SW480 (cell line): ENCODE data around the gene SBK3.
"Not testable (repeated sequence)": the region's sequence is repeated elsewhere in the genome, so short reads cannot be mapped to it uniquely, and the experiment has no call there.

Source experiments
- DNase-seq: peaks from one replicate; pipeline ENCODE4 v3.0.0-alpha.2; 2016; ENCODE audit warnings: low spot score

SBK3 gene

GRCh38 chr19:55540619-55541018 lies 4.7 kb downstream of the SBK3 start:
- DNase-seq, result no peak

GRCh38 chr19:55539090-55539984 lies 6.0 kb downstream of the SBK3 start:
- no peak for DNase-seq

DNA sequence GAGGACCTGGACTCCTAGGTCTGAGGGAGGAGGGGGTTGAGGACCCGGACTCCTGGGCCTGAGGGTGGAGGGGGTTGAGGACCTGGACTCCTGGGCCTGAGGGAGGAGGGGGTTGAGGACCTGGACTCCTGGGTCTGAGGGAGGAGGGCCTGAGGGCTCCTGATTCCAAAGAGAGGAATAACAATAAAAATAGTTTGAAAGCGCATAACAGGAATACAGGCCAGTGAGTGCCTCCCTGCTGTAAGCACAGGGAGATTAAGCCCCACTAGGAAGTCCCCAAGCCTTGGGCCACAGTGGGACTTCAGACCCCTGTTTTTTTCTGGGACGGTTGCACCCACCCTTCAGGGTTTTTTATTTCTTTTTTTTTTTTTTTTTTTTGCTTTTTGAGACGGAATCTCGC lies 7.2 kb downstream of the SBK3 start:
- no peak for DNase-seq

- no peak for DNase-seq
These were observed 7.6 kb downstream of the SBK3 start for GRCh38 chr19:55537741-55538111.

GRCh38 chr19:55536951-55537740 lies 8.2 kb downstream of the SBK3 start, which contains the start of gene SBK2:
Gene SBK2 (minus strand): TSS chr19:55537133. CDS start chr19:55536294, 839 bp downstream.
- DNase-seq, result no peak

DNA sequence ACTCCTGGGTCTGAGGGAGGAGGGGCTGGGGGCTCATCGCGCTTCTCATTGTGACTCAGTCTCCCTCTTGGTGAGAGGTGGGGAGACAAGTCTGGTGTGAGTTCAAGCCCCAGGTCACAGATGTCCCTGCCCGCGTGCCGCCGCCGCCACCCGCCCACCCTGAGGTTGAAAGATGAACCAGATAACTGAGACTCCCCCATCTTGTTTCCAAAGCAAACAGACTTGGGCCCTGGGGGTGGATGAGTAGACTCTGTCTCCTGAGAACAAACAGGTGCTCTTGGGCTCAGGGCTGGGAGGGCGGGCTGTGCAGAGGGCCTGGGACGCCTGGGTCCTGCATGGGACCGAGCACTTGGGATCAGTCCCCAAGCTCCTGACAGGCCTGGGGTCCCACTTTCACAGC lies 9.0 kb downstream of the SBK3 start:
- no peak for DNase-seq

DNA sequence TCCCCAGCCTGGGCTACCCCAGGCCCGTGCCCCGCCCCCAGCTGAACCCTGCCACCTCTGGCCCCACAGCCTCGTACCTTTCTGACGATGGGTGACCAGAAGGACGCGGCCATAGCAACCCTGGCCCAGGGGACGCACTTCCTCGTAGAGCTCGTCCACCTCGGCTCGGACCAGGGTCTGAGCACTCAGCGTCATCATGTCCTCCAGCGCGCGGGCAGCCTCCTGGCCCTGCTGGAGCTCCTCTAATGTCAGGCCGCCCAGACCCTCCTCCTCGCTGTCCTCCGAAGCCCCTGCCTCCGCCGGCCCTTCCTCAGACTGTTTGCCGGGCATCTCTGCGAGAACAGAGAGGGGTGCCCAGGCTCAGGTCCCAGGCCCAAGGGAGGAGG lies 9.4 kb downstream of the SBK3 start:
- no peak for DNase-seq

- DNase-seq, result no peak
These were observed 10.0 kb downstream of the SBK3 start for GRCh38 chr19:55535173-55535964.

DNA sequence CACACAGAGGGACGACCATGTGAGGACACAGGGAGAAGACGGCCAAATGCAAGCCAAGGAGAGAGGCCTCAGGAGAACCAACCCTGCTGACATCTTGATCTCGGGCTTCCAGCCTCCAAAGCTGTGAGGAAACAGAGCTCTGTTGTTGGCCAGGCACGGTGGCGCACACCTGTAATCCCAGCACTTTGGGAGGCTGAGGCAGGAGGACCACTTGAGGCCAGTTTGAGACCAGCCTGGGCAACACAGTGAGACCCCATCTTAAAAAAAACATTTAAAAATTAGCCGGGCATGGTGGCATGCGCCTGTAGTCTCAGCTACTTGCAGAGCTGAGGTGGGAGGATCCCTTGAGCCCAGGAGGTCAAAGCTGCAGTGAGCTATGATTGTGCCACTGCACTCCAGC lies 11.1 kb downstream of the SBK3 start:
- not testable (repeated sequence) for DNase-seq

- DNase-seq, result no peak
These were observed 14.3 kb downstream of the SBK3 start for GRCh38 chr19:55530996-55531395.

GRCh38 chr19:55529636-55530234 lies 15.6 kb downstream of the SBK3 start:
- no peak for DNase-seq

DNA sequence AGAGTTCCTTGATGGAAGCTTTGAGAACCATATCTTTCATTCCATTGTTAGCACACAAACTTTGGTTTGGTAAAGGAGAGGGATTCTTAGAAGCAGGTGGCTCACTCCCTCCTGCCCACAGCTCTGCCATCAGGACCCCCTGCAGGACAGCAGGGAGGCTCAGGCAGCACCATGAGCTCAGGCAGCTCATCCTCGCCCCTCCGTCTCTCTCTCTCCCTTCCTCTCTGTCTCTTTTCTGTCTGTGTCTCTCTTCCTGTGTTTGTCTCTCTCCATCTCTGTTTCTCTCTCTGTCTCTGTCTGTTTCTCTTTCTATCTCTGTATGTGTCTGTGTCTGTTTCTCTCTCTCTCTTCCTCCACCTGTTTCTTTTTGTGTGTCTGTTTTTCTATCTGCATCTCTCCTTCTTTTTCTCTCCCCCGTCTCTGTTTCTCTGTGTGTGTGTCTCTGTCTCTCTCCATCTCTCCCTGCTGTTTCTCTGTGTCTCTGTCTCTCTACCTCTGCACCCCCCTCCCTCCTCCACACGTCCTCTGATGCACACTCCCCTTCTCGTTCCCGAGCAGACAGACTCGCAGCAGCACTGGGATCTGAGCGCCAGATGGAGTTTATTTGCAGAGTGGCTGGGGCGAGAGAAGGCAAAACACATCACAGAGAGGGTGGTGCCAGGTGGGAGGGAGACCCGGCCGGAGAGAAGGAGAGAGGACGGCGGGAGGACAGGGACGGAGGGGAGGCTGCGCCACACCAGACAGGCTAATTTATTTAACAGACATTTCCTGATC lies 17.1 kb downstream of the SBK3 start:
- no peak for DNase-seq

- DNase-seq, result no peak
These were observed 17.9 kb downstream of the SBK3 start for GRCh38 chr19:55527197-55528029.

GRCh38 chr19:55526216-55527196 lies 18.8 kb downstream of the SBK3 start:
- DNase-seq, result no peak

DNA sequence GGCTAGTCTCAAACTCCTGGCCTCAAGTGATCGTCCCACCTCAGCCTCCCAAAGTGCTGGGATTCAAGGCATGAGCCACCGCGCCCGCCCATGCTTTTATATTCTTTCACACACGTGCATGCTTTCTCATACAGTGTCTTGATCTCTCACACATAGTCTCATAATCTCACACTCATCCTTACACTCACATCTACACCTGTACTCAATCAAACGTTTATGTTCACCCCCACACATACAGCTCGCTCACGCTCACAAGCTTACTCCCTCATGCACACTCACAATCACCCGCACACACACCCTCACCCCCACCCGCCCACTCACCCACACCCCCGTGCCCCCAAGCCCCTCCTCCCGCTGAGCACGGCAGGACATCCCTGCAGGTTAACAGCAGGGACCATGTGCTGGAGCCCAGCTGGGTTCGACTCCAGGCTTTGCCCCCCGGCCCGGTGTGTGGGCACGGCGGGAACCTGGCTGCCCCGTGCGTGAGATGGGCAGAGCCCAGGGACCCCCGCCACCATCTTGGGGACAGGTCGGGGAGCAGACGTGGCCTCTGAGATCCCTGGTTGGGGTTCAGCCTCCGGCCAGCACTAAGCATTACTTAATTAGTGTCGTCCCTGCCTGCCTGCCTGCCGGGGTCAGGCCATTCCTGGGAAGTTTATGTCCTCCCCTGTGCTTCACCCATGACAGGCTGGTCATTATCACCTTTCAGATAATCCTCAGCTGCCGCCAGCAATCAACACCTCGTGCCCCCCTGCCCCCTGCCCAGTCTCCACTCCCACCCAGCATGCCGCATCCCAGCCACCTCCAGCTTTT lies 19.8 kb downstream of the SBK3 start:
- DNase-seq, result no peak

GRCh38 chr19:55520691-55521292 lies 24.6 kb downstream of the SBK3 start:
- no peak for DNase-seq

GRCh38 chr19:55519451-55520311 lies 25.7 kb downstream of the SBK3 start:
- peak; percentile 49 for DNase-seq
